Measurements from ENCODE around the gene PDGFC. TPM values are rescaled to one million over a fixed set of nuclear protein-coding genes. Genes with fewer than 3 reads are reported as not detected.

PDGFC gene
- total and polyA plus RNA-seq, 2 of the 8 experiments (the other 6 are each of a cell fraction or from before 2014, with no cell fraction given) = 0.65 to 2.7 TPM

GRCh38 chr4:156915221-156915620 lies 56.4 kb downstream of the PDGFC start (continued):
- TF ChIP-seq YY1 (IDR thresholded peaks at IDR 0.05; ENCODE audit: low read depth, low read length) (no peak), FOSL1 (IDR thresholded peaks at IDR 0.05; ENCODE audit: insufficient read depth, low read depth, low read length) (no peak), KDM5A (IDR thresholded peaks at IDR 0.05; ENCODE audit: low read length) (no peak), ZNF274 (IDR thresholded peaks at IDR 0.05; ENCODE audit: borderline replicate concordance, extremely low read depth, low read length) (no peak), NRF1 (IDR thresholded peaks at IDR 0.05; ENCODE audit: low read depth, low read length) (no peak), BACH1 (IDR thresholded peaks at IDR 0.05; ENCODE audit: low read length) (no peak)
- TF ChIP-seq, protein P1, sequence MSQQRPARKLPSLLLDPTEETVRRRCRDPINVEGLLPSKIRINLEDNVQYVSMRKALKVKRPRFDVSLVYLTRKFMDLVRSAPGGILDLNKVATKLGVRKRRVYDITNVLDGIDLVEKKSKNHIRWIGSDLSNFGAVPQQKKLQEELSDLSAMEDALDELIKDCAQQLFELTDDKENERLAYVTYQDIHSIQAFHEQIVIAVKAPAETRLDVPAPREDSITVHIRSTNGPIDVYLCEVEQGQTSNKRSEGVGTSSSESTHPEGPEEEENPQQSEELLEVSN (IDR thresholded peaks at IDR 0.05) = no peak
